H1 (cell line): ENCODE data around the gene NFIA. TPM values are rescaled to one million over a fixed set of nuclear protein-coding genes. Genes with fewer than 3 reads are reported as not detected.

ENCODE experiments used
- KDM4A ChIP-seq: IDR thresholded peaks from one replicate; pipeline ENCODE4 v1.7.1; 2012; ENCODE audit warnings: low read depth, mild to moderate bottlenecking, moderate library complexity, low read length, inconsistent platforms; ENCODE audit not compliant: severe bottlenecking
- KDM5A ChIP-seq: fragments of 200-600 bp; IDR thresholded peaks from 2 replicates; pipeline ENCODE4 v1.7.1; 2012; ENCODE audit warnings: mild to moderate bottlenecking, low read length, inconsistent platforms, mixed read lengths
- NANOG ChIP-seq: IDR thresholded peaks from 2 replicates; pipeline ENCODE4 v1.6.1; 2011; ENCODE audit warnings: low read length, low read depth, mild to moderate bottlenecking, inconsistent platforms; ENCODE audit not compliant: insufficient read depth, poor library complexity, severe bottlenecking
- polyA plus RNA-seq, 7 experiments: library from polyadenylated mRNA; depleted of rRNA in 3 of 7; stranded (reverse) in 5 of 7; unstranded in 2 of 7; fragments of >200 nt in 5 of 7; fragments of 200-250 nt in 2 of 7; gene quantifications; 1 replicate in 5 of 7; 2 replicates in 1 of 7; 4 replicates in 1 of 7; pipeline versions ENCODE4 v1.2.1 to v1.2.3, GENCODE V29; 2011 to 2013; ENCODE audit warnings: missing spikeins in 2 of 7, mixed read lengths in 2 of 7
- total RNA-seq: library from RNA; stranded (reverse); fragmentation: NEBNext Ultra II Directional; extraction: Animal tissue kit (Norgen Biotek cat#: 25700); gene quantifications from 2 replicates; pipeline ENCODE4 v1.2.1, GENCODE V29; 2021

Gene NFIA
- total and polyA plus RNA-seq, 2 of the 8 experiments (the other 6 are each of a cell fraction or from before 2014, with no cell fraction given) = 1.8 to 2.3 TPM

DNA sequence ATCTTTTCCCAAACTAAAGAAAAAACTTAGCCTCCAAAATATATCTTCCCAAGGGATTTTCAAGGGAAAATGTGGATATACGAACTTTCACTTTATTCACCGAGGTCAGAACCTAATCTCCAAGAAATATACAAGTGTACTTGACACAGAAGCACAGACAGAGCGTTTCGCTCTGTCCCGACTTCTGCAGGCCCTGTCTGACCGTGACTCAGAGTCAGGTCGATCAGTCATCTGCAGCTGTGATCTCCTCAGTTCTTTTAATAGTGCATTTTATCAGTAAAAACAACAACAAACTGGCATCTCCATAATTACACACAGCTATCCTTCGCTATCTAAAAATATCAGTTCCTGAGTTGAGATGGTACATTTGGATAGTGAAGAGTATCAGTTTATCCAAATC lies 416.0 kb downstream of the NFIA start (continued):
- no peak for TF ChIP-seq KDM5A
- no peak for TF ChIP-seq NANOG
- no peak for TF ChIP-seq KDM4A
